HEK293T (cell line): Measurements from ENCODE around the gene MORC4.

Experiments used
- BHLHE40 ChIP-seq: fragments of 450-650 bp; IDR thresholded peaks from 2 replicates; pipeline ENCODE4 v1.6.1; 2016; ENCODE audit warnings: mild to moderate bottlenecking, moderate library complexity, borderline replicate concordance
- CTBP1 ChIP-seq: fragments of 450-650 bp; IDR thresholded peaks from 2 replicates; pipeline ENCODE4 v1.6.1; 2016; ENCODE audit warnings: borderline replicate concordance
- ELF4 ChIP-seq: fragments of 450-650 bp; IDR thresholded peaks from 2 replicates; pipeline ENCODE4 v1.6.1; 2017; ENCODE audit warnings: antibody characterized with exemption
- NFRKB ChIP-seq: fragments of 450-650 bp; IDR thresholded peaks from 2 replicates; pipeline ENCODE4 v1.6.1; 2016; ENCODE audit warnings: mild to moderate bottlenecking, moderate library complexity
- SP1 ChIP-seq: fragments of 450-650 bp; IDR thresholded peaks from 2 replicates; pipeline ENCODE4 v1.6.1; 2017
- ZNF384 ChIP-seq: fragments of 450-650 bp; IDR thresholded peaks from 2 replicates; pipeline ENCODE4 v1.6.1; 2016

DNA sequence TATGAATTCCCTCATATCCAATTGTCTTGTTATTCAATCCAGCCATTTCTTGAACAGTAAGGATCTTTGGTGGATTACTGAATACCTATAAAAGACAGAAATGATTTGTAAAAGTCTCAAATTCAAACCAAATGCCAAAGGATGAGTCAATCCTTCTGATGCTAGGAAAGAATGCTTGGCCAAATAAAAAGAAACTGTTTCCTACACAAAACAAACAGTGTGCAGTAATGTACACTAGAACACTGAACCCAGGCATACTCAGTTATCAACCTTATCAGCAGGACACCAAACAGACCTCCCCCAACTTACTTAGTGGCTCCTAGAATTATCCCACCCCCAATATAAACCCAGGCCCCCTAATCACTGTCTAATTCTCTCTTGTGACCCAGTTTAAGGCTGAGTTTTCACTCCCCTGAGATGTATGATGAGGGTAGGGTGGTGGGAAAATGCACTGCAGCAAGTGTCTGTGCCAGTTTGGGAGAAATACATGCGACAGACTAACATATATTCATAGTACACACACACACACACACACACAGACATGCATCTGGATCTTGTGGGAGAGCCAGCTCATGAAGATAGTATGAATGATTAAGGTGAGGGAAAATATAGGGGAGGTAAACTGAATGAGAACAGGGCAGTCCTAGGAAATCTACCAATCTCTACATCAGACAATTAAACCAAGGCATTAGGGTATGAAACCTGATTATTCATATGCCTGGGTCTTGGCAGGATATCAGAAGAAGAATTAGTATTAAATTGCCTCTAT, 44.8 kb downstream of the MORC4 start:
- TF ChIP-seq CTBP1, result no peak
- no peak for TF ChIP-seq SP1
- TF ChIP-seq ZNF384, result no peak
- TF ChIP-seq ELF4, result no peak
- no peak for TF ChIP-seq NFRKB
- no peak for TF ChIP-seq BHLHE40
